CD14-positive monocyte (primary cell): ENCODE results near the gene VWA5B2. TPM values are rescaled to one million over a fixed set of nuclear protein-coding genes. Genes with fewer than 3 reads are reported as not detected.

Experiments used
- DNase-seq, 3 donors: peaks; one replicate each; pipeline ENCODE4 v3.0.0-alpha.2; 2011 to 2022
- H2AFZ ChIP-seq: 2 replicates; pipeline ENCODE4 v1.6.0; 2012; ENCODE audit warnings: mild to moderate bottlenecking, low read depth, low read length, inconsistent platforms; ENCODE audit not compliant: insufficient read depth, poor library complexity, severe bottlenecking
- H3K27ac ChIP-seq, 2 donors: 1 replicate in 1 of 2; 2 replicates in 1 of 2; pipeline ENCODE4 v1.5.1; 2012 to 2013; ENCODE audit warnings: low read length in 2 of 2, control low read depth in 1 of 2, inconsistent platforms in 1 of 2, low read depth in 1 of 2, mild to moderate bottlenecking in 1 of 2
- H3K27me3 ChIP-seq, 2 donors: one replicate each; pipeline versions ENCODE4 v1.6.0 to v1.6.1; 2011 to 2013; ENCODE audit warnings: low read length in 2 of 2; ENCODE audit not compliant: control insufficient read depth in 2 of 2, insufficient read depth in 2 of 2
- H3K36me3 ChIP-seq, 2 donors: replicated peaks in 1 of 2; 1 replicate in 1 of 2; 2 replicates in 1 of 2; pipeline versions ENCODE4 v1.5.1 to v1.6.1; 2012 to 2013; ENCODE audit warnings: low read length in 2 of 2, control low read depth in 1 of 2, inconsistent platforms in 1 of 2, mild to moderate bottlenecking in 1 of 2; ENCODE audit not compliant: insufficient read depth in 2 of 2, control insufficient read depth in 1 of 2
- H3K4me1 ChIP-seq, 2 donors: 1 replicate in 1 of 2; 2 replicates in 1 of 2; pipeline versions ENCODE4 v1.5.1 to v1.6.1; 2012 to 2013; ENCODE audit warnings: low read length in 2 of 2, control low read depth in 1 of 2, inconsistent platforms in 1 of 2, mild to moderate bottlenecking in 1 of 2, moderate library complexity in 1 of 2; ENCODE audit not compliant: insufficient read depth in 2 of 2, control insufficient read depth in 1 of 2
- H3K4me2 ChIP-seq: replicated peaks from 2 replicates; pipeline ENCODE3; 2012; ENCODE audit warnings: low read length, moderate library complexity, mild to moderate bottlenecking; ENCODE audit not compliant: poor library complexity, severe bottlenecking; ENCODE audit errors: extremely low read depth
- H3K4me3 ChIP-seq, 3 experiments: fragments of 200-600 bp in 1 of 3; sonication (generic) in 1 of 3; replicated peaks in 1 of 3; 1 replicate in 2 of 3; 2 replicates in 1 of 3; pipeline ENCODE4 v1.5.1; 2011 to 2013; ENCODE audit warnings: low read length in 3 of 3, mild to moderate bottlenecking in 3 of 3, control low read depth in 2 of 3, low read depth in 2 of 3, inconsistent platforms in 1 of 3, moderate library complexity in 1 of 3
- H3K79me2 ChIP-seq: 2 replicates; pipeline ENCODE4 v1.6.0; 2012; ENCODE audit warnings: mild to moderate bottlenecking, control low read depth, inconsistent platforms, low read length, moderate library complexity; ENCODE audit not compliant: insufficient read depth
- H3K9ac ChIP-seq: 2 replicates; pipeline ENCODE4 v1.6.0; 2017; ENCODE audit warnings: low read length, mild to moderate bottlenecking; ENCODE audit not compliant: insufficient read depth, poor library complexity, severe bottlenecking
- H3K9me3 ChIP-seq, 2 donors: replicated peaks in 1 of 2; 1 replicate in 1 of 2; 2 replicates in 1 of 2; pipeline versions ENCODE4 v1.5.1 to v1.6.1; 2012 to 2013; ENCODE audit warnings: low read length in 2 of 2, control low read depth in 1 of 2; ENCODE audit not compliant: control insufficient read depth in 1 of 2, insufficient read depth in 1 of 2
- H4K20me1 ChIP-seq: 2 replicates; pipeline ENCODE4 v1.6.0; 2012; ENCODE audit warnings: mild to moderate bottlenecking, low read length, control low read depth, moderate library complexity; ENCODE audit not compliant: insufficient read depth
- H3K27ac Mint-ChIP-seq, 7 donors: one replicate each; pipeline ENCODE4 v1.8.0; 2020; ENCODE audit warnings: mild to moderate bottlenecking in 7 of 7, mixed read lengths in 7 of 7, moderate library complexity in 6 of 7, inconsistent platforms in 2 of 7
- H3K27me3 Mint-ChIP-seq, 3 donors: one replicate each; pipeline ENCODE4 v1.8.0; 2021 to 2022; ENCODE audit warnings: low read depth in 3 of 3, mild to moderate bottlenecking in 3 of 3, mixed read lengths in 3 of 3, moderate library complexity in 3 of 3, inconsistent platforms in 1 of 3
- H3K36me3 Mint-ChIP-seq, 2 donors: one replicate each; pipeline ENCODE4 v1.8.0; 2020; ENCODE audit warnings: mixed read lengths in 2 of 2, inconsistent platforms in 1 of 2, mild to moderate bottlenecking in 1 of 2
- H3K4me1 Mint-ChIP-seq: one replicate; pipeline ENCODE4 v1.8.0; 2020; ENCODE audit warnings: mild to moderate bottlenecking, mixed read lengths
- H3K4me3 Mint-ChIP-seq, 2 donors: one replicate each; pipeline ENCODE4 v1.8.0; 2020; ENCODE audit warnings: mild to moderate bottlenecking in 2 of 2, mixed read lengths in 2 of 2, moderate library complexity in 1 of 2
- H3K9me3 Mint-ChIP-seq, 7 donors: one replicate each; pipeline ENCODE4 v1.8.0; 2020 to 2022; ENCODE audit warnings: mixed read lengths in 7 of 7, mild to moderate bottlenecking in 6 of 7, moderate library complexity in 6 of 7, inconsistent platforms in 2 of 7
- WGBS: methylation state at CpG from one replicate; pipeline ENCODE4 v1.1.5; 2013; ENCODE audit warnings: missing lambda C conversion rate; ENCODE audit not compliant: insufficient coverage; 5-methylcytosine and 5-hydroxymethylcytosine counted together
- intact Hi-C, 2 donors: fragments of 100-400 bp; cut with micrococcal nuclease; formaldehyde crosslinking; loops; one replicate each; pipeline versions ENCODE4 v1.15.0 to v1.15.1; 2023
- polyA plus RNA-seq, 3 donors: library from polyadenylated mRNA; depleted of rRNA in 1 of 3; unstranded in 2 of 3; stranded (reverse) in 1 of 3; fragments of 300-500 nt in 2 of 3; fragments of >200 nt in 1 of 3; fragmentation: Illumina TruSeq in 2 of 3; gene quantifications; 1 replicate in 2 of 3; 2 replicates in 1 of 3; pipeline ENCODE4 v1.2.3, GENCODE V29; 2012 to 2021
- TF ChIP-seq, protein P1 (sequence below): fragments of 200-600 bp; IDR thresholded peaks from one replicate; pipeline ENCODE4 v1.8.0; 2022; ENCODE audit warnings: antibody characterized with exemption, mild to moderate bottlenecking

The VWA5B2 gene
- polyA plus RNA-seq, 3 donors, result 0.32 TPM; not detected in 2

DNA sequence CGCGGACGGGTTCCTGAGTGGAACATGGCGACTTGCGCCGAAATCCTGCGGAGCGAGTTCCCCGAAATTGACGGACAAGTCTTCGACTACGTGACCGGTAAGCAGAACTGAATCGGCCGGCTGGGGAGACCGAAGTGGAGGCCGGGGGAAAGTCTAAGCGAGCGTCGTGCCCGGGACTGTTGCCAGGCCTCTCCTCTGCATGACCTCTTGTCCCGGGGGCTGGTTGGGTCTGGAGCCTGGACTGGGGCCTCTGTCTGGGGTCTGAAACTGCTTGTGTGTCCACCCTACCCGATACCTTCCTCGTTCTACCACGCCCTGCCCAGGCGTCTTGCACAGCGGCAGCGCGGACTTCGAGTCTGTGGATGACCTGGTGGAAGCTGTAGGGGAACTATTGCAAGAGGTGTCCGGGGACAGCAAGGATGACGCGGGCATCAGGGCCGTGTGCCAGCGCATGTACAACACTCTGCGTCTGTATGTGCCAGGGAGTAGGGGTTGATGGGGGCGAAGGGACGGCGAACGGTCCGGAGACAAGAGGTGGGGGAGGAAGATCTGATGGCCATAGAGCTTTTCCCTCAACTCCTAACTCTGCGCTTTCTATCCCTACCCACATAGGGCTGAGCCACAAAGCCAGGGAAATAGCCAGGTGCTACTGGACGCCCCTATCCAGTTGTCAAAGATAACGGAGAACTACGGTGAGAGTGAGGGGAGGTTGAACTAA is 43.0 kb upstream of the VWA5B2 start, which contains the start of gene ABCF3:
Gene ABCF3, plus strand, starts transcription at position 16 of the 718 bp plus-strand sequence. Its CDS starts 9 bp downstream, at position 25.
- H3K27me3 Mint-ChIP-seq, result no peaks in the 10 kb centered on the region
- Histone ChIP-seq H3K4me1 (peaks cover 17 to 25% of the 10 kb centered on the region in 2 donors), H3K4me2 (peak within 1 kb of the TSS; percentile 93), H4K20me1 (peaks cover 46% of the 10 kb centered on the region), H3K27ac (peak within 1 kb of the TSS; percentile 82 to 89), H3K36me3 (peaks cover 68 to 73% of the 10 kb centered on the region in 2 donors), H3K9ac (peak within 1 kb of the TSS; percentile 75), H3K79me2 (peaks cover 39% of the 10 kb centered on the region), H3K9me3 (no peaks in the 10 kb centered on the region), H2AFZ (peak within 1 kb of the TSS; percentile 83), H3K27me3 (no peaks in the 10 kb centered on the region), H3K4me3 (peak within 1 kb of the TSS; percentile 60 to 94 (median 83))
- peaks cover 76 to 78% of the 10 kb centered on the region in 2 donors for H3K36me3 Mint-ChIP-seq
- peak within 1 kb of the TSS; percentile 95 to 99 (median 96) for H3K27ac Mint-ChIP-seq
- TF ChIP-seq, protein P1, sequence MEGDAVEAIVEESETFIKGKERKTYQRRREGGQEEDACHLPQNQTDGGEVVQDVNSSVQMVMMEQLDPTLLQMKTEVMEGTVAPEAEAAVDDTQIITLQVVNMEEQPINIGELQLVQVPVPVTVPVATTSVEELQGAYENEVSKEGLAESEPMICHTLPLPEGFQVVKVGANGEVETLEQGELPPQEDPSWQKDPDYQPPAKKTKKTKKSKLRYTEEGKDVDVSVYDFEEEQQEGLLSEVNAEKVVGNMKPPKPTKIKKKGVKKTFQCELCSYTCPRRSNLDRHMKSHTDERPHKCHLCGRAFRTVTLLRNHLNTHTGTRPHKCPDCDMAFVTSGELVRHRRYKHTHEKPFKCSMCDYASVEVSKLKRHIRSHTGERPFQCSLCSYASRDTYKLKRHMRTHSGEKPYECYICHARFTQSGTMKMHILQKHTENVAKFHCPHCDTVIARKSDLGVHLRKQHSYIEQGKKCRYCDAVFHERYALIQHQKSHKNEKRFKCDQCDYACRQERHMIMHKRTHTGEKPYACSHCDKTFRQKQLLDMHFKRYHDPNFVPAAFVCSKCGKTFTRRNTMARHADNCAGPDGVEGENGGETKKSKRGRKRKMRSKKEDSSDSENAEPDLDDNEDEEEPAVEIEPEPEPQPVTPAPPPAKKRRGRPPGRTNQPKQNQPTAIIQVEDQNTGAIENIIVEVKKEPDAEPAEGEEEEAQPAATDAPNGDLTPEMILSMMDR, result no peak
- peaks cover 23% of the 10 kb centered on the region for H3K4me1 Mint-ChIP-seq
- DNase-seq, result peak; percentile 41 to 72 (median 58)
- peak within 1 kb of the TSS; percentile 97 to 98 for H3K4me3 Mint-ChIP-seq
- intact Hi-C loops, result loop anchor here (1.0 to 5.0 kb wide), 3 partner anchors 12 to 61 kb away; partner anchors contain the start of genes ALG3 (in 2 of the 2), EEF1AKMT4 (in 2 of the 2) and AP2M1 (in 1 of the 2)
- no peaks in the 10 kb centered on the region for H3K9me3 Mint-ChIP-seq
- 0% methylated on average over 33 of the region's 45 CpGs for WGBS

DNA sequence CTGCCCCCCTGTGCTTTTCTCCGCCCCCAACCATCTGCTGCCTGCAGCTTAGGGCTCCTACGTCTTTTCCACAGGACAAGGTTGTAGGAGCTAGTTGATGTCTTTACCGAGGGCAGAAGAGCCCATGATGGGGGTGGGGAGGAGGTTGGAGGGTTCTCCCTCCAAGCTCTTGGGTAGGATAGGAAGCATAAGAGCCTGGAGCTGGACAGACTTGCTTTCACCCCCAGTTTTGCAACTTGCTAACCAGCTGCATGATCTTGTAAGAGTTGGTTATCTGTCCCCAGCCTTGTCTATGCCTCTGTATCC is 42.5 kb upstream of the VWA5B2 start:
- H3K36me3 Mint-ChIP-seq, result peaks cover 75 to 77% of the 10 kb centered on the region in 2 donors
- peaks cover 23% of the 10 kb centered on the region for H3K4me1 Mint-ChIP-seq
- no peaks in the 10 kb centered on the region for H3K27me3 ChIP-seq
- intact Hi-C loops, result loop anchor here (1.0 to 5.0 kb wide), 3 partner anchors 13 to 60 kb away; partner anchors contain the start of genes ALG3 (in 2 of the 2), EEF1AKMT4 (in 2 of the 2) and AP2M1 (in 1 of the 2)
- H3K4me3 Mint-ChIP-seq, result peak overlapping the region; percentile 97 to 98
- TF ChIP-seq, protein P1, result no peak
- H3K79me2 ChIP-seq, result peaks cover 39% of the 10 kb centered on the region
- 27% methylated on average over 3 of the region's 3 CpGs for WGBS
- H3K27ac ChIP-seq, result peak overlapping the region; percentile 82 to 89
- peak overlapping the region; percentile 95 to 99 (median 96) for H3K27ac Mint-ChIP-seq
- peak overlapping the region; percentile 60 to 94 (median 83) for H3K4me3 ChIP-seq
- H4K20me1 ChIP-seq, result peaks cover 46% of the 10 kb centered on the region
- peak overlapping the region; percentile 93 for H3K4me2 ChIP-seq
- H3K4me1 ChIP-seq, result peaks cover 17 to 25% of the 10 kb centered on the region in 2 donors
- peak overlapping the region; percentile 75 for H3K9ac ChIP-seq
- no peaks in the 10 kb centered on the region for H3K27me3 Mint-ChIP-seq
- no peak for DNase-seq
- H2AFZ ChIP-seq, result peak overlapping the region; percentile 77
- no peaks in the 10 kb centered on the region for H3K9me3 Mint-ChIP-seq
- peaks cover 68 to 73% of the 10 kb centered on the region in 2 donors for H3K36me3 ChIP-seq
- no peaks in the 10 kb centered on the region for H3K9me3 ChIP-seq
